ENCODE data around the gene GART.

GART gene

GRCh38 chr21:33522953-33523349 lies 19.0 kb downstream of the GART start:
- DNase-seq (ENCODE audit: low read depth) = no peak
- no peak for TF ChIP-seq CTCF (IDR thresholded peaks at IDR 0.05; ENCODE audit: low read depth, low read length, missing control alignments)
- no peak overlapping the region for H3K4me3 ChIP-seq (ENCODE audit: low read depth, low read length)
- in situ Hi-C loops (cut with HindIII; ENCODE audit: low sequenced_read_pairs) = no loop called here

DNA sequence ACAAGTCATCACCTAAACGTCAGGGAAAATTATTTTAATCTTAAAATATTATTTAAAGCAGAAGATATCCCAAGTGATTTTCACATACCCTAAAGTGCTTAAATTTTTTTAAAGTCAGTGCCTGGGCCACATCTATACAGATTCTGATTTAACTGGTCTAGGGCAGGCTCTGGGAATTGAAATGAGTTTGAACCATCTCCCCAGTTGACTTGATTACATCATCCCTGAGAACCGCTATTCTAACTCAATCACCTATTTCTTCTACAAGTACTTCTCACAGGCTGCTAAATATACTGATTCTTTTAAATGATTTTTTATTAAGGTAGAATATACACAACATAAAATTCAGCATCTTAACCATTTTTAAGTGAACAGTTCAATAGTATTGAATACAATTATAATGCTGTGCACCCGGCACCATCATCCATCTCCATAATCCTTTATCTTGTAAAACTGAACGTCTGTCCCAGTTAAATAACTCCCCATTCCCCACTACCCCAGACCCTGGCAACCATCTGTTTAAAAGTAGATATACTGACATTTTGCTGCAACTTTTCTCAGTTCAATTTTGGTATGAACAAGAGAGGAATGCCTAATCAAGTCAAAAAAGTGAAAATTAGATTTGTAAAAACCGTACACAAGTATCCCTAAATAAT lies 19.5 kb downstream of the GART start:
- no peak overlapping the region for H3K4me3 ChIP-seq (ENCODE audit: low read depth, low read length)
- TF ChIP-seq CTCF (IDR thresholded peaks at IDR 0.05; ENCODE audit: low read depth, low read length, missing control alignments) = no peak
- DNase-seq (ENCODE audit: low read depth) = no peak
- in situ Hi-C loops (cut with HindIII; ENCODE audit: low sequenced_read_pairs) = no loop called here

- no peak for TF ChIP-seq CTCF (IDR thresholded peaks at IDR 0.05; ENCODE audit: low read depth, low read length, missing control alignments)
- in situ Hi-C loops (cut with HindIII; ENCODE audit: low sequenced_read_pairs) = no loop called here
- DNase-seq (ENCODE audit: low read depth) = no peak
- no peak overlapping the region for H3K4me3 ChIP-seq (ENCODE audit: low read depth, low read length)
These were observed 23.0 kb downstream of the GART start for GRCh38 chr21:33518899-33519298.

- no peak overlapping the region for H3K4me3 ChIP-seq (ENCODE audit: low read depth, low read length)
- DNase-seq (ENCODE audit: low read depth) = no peak
- in situ Hi-C loops (cut with HindIII; ENCODE audit: low sequenced_read_pairs) = no loop called here
These were observed 27.7 kb downstream of the GART start for GRCh38 chr21:33514229-33514628.

GRCh38 chr21:33512481-33512880 lies 29.4 kb downstream of the GART start:
- H3K4me3 ChIP-seq (ENCODE audit: low read depth, low read length) = no peak overlapping the region
- in situ Hi-C loops (cut with HindIII; ENCODE audit: low sequenced_read_pairs) = no loop called here
- no peak for TF ChIP-seq CTCF (IDR thresholded peaks at IDR 0.05; ENCODE audit: low read depth, low read length, missing control alignments)
- DNase-seq (ENCODE audit: low read depth) = no peak

More at GRCh38 chr21:33514229-33514628, 27.7 kb downstream of the GART start:
- TF ChIP-seq CTCF (IDR thresholded peaks at IDR 0.05; ENCODE audit: low read depth, low read length, missing control alignments) = no peak

DNA sequence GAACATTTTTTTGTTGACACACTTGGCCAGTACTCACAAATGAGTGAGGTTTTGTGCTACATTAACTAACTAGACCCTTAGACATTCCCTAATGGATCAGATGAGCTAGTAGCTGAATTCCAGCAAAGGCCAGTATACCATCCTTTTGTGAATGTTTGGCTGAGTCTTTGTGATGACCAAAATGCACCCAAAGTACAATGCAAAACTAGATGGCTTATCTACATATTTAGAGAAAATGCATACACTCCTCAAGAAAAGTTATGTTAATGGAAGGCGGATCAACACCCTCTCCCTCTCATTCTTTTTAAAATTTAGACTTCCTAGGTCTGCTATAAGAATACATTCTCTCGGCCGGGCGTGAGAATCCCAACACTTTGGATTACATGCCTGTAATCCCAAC lies 30.3 kb downstream of the GART start:
- TF ChIP-seq CTCF (IDR thresholded peaks at IDR 0.05; ENCODE audit: low read depth, low read length, missing control alignments) = no peak
- no peak overlapping the region for H3K4me3 ChIP-seq (ENCODE audit: low read depth, low read length)
- no peak for DNase-seq (ENCODE audit: low read depth)
- in situ Hi-C loops (cut with HindIII; ENCODE audit: low sequenced_read_pairs) = no loop called here

Measured in astrocyte of the cerebellum (primary cell).